Esophagus squamous epithelium (tissue), 5 donors: ENCODE data around the gene ZNF593OS. TPM values are rescaled to one million over a fixed set of nuclear protein-coding genes. Genes with fewer than 3 reads are reported as not detected.

Source experiments
- DNase-seq: peaks from one replicate; lab custom pipeline; 2025; lab: John Stamatoyannopoulos, UW
- H3K27ac ChIP-seq, 4 donors: fragments of 200-600 bp; sonication (generic); one replicate each; pipeline ENCODE4 v1.5.1; 2016 to 2019; ENCODE audit warnings: mild to moderate bottlenecking in 1 of 4
- H3K27me3 ChIP-seq, 4 donors: fragments of 200-600 bp; sonication (generic); 1 replicate in 3 of 4; 2 replicates in 1 of 4; pipeline versions ENCODE4 v1.5.1 to v1.6.0; 2017 to 2021; ENCODE audit warnings: antibody characterized with exemption in 1 of 4
- H3K36me3 ChIP-seq, 3 donors: fragments of 200-600 bp; sonication (generic); one replicate each; pipeline ENCODE4 v1.5.1; 2016 to 2019
- H3K4me1 ChIP-seq, 3 donors: fragments of 200-600 bp; sonication (generic); one replicate each; pipeline ENCODE4 v1.5.1; 2017 to 2019
- H3K4me3 ChIP-seq, 4 donors: fragments of 200-600 bp; sonication (generic); 1 replicate in 3 of 4; 2 replicates in 1 of 4; pipeline ENCODE4 v1.5.1; 2016 to 2019; ENCODE audit warnings: mild to moderate bottlenecking in 2 of 4, moderate library complexity in 1 of 4
- H3K9me3 ChIP-seq, 3 donors: fragments of 200-600 bp; sonication (generic); one replicate each; pipeline ENCODE4 v1.5.1; 2016 to 2019
- CTCF ChIP-seq, 6 experiments: fragments of 450-650 bp in 4 of 6; fragments of 200-600 bp in 2 of 6; sonication (generic) in 2 of 6; IDR thresholded peaks; one replicate each; pipeline ENCODE4 v1.5.1; 2016 to 2019; ENCODE audit warnings: antibody characterized with exemption in 6 of 6, mild to moderate bottlenecking in 4 of 6, moderate library complexity in 4 of 6
- POLR2A ChIP-seq, 4 donors: fragments of 450-650 bp; IDR thresholded peaks; one replicate each; pipeline ENCODE4 v1.6.1; 2017; ENCODE audit warnings: antibody characterized with exemption in 4 of 4, mild to moderate bottlenecking in 4 of 4, moderate library complexity in 3 of 4
- WGBS, 2 donors: methylation state at CpG; one replicate each; pipeline ENCODE4 v1.1.5; 2018; 5-methylcytosine and 5-hydroxymethylcytosine counted together
- intact Hi-C: fragments of 100-400 bp; cut with DNase I; formaldehyde crosslinking; loops from one replicate; pipeline ENCODE4 v1.15.0; 2022
- total RNA-seq, 4 donors: library from RNA; depleted of rRNA; stranded (reverse); fragments of >200 nt; gene quantifications; one replicate each; pipeline ENCODE4 v1.1.0, GENCODE V29; 2016
- donor health status: DM: yes; HTN: yes; CAD: no.

The ZNF593OS gene
- total RNA-seq, 4 donors from 2014 or later: not detected

GRCh38 chr1:26164036-26164860, 7.4 kb downstream of the ZNF593OS start:
- DNase-seq: no peak
- peaks cover 18 to 44% (median 23%) of the 10 kb centered on the region in 3 donors for H3K4me1 ChIP-seq
- intact Hi-C loops: loop anchor here (10.0 kb wide), 1 partner anchor 151 kb away; the partner anchor contains the start of gene CD52
- no peaks in the 10 kb centered on the region for H3K9me3 ChIP-seq
- peak overlapping the region in 3 of 4 donors; percentile 33 to 75 (median 65) for H3K27ac ChIP-seq
- H3K36me3 ChIP-seq: no peaks in the 10 kb centered on the region
- WGBS, 2 donors: 23 to 28% methylated on average over 16 to 17 of the region's 72 CpGs
- no peak for TF ChIP-seq POLR2A (IDR thresholded peaks at IDR 0.05)
- peak; percentile 26 to 89 (median 77) for TF ChIP-seq CTCF (IDR thresholded peaks at IDR 0.05)
- H3K27me3 ChIP-seq: peaks cover 0 to 33% (median 0%) of the 10 kb centered on the region in 4 donors
- H3K4me3 ChIP-seq: peak overlapping the region; percentile 23 to 72 (median 42)

GRCh38 chr1:26163684-26164035, 8.0 kb downstream of the ZNF593OS start:
- H3K9me3 ChIP-seq: no peaks in the 10 kb centered on the region
- H3K27me3 ChIP-seq: peaks cover 0 to 37% (median 0%) of the 10 kb centered on the region in 4 donors
- H3K36me3 ChIP-seq: no peaks in the 10 kb centered on the region
- no peak for DNase-seq
- TF ChIP-seq POLR2A (IDR thresholded peaks at IDR 0.05): no peak
- no peak for TF ChIP-seq CTCF (IDR thresholded peaks at IDR 0.05)
- H3K4me3 ChIP-seq: peak overlapping the region in 3 of 4 donors; percentile 34 to 72 (median 51)
- WGBS, 2 donors: 63 to 73% methylated on average over 4 to 8 of the region's 9 CpGs
- peaks cover 18 to 44% (median 23%) of the 10 kb centered on the region in 3 donors for H3K4me1 ChIP-seq
- H3K27ac ChIP-seq: peak overlapping the region in 1 of 4 donors; percentile 33
- intact Hi-C loops: loop anchor here (10.0 kb wide), 1 partner anchor 151 kb away; the partner anchor contains the start of gene CD52

- Histone ChIP-seq H3K4me1 (peaks cover 21 to 52% (median 27%) of the 10 kb centered on the region in 3 donors), H3K4me3 (peak overlapping the region; percentile 31 to 75 (median 54)), H3K27me3 (peaks cover 0 to 51% (median 0%) of the 10 kb centered on the region in 4 donors), H3K27ac (peak overlapping the region in 3 of 4 donors; percentile 43 to 68 (median 58)), H3K9me3 (no peaks in the 10 kb centered on the region), H3K36me3 (no peaks in the 10 kb centered on the region)
- 34 to 36% methylated on average over 15 to 16 of the region's 21 CpGs for WGBS, 2 donors
- TF ChIP-seq CTCF (IDR thresholded peaks at IDR 0.05) (no peak), POLR2A (IDR thresholded peaks at IDR 0.05) (no peak)
- DNase-seq: no peak
- intact Hi-C loops: loop anchor here (10.0 kb wide), 1 partner anchor 153 kb away; the partner anchor contains the start of gene CD52
These were observed 9.4 kb downstream of the ZNF593OS start for GRCh38 chr1:26162220-26162709.

- Histone ChIP-seq H3K4me3 (peak overlapping the region; percentile 31 to 75 (median 54)), H3K27ac (peak overlapping the region; percentile 19 to 68 (median 50)), H3K4me1 (peaks cover 21 to 59% (median 30%) of the 10 kb centered on the region in 3 donors), H3K27me3 (peaks cover 0 to 58% (median 0%) of the 10 kb centered on the region in 4 donors), H3K36me3 (no peaks in the 10 kb centered on the region), H3K9me3 (no peaks in the 10 kb centered on the region)
- no peak for DNase-seq
- intact Hi-C loops: loop anchor here (10.0 kb wide), 1 partner anchor 153 kb away; the partner anchor contains the start of gene CD52
- 0% methylated on average over 2 of the region's 98 CpGs; no CpG with 5 or more reads in 1 of the 2 donors for WGBS, 2 donors
- TF ChIP-seq POLR2A (IDR thresholded peaks at IDR 0.05) (no peak), CTCF (IDR thresholded peaks at IDR 0.05) (peak in 3 of 6 experiments; percentile 8 to 28 (median 20))
These were observed 10.0 kb downstream of the ZNF593OS start for GRCh38 chr1:26161415-26162219.
